AG10803 (cell line): ENCODE results near the gene TTLL1.

Experiments
- DNase-seq: peaks from one replicate; pipeline ENCODE4 v3.0.0; 2010; ENCODE audit warnings: low read depth
- H3K4me3 ChIP-seq: 2 replicates; pipeline ENCODE4 v1.5.1; 2011; ENCODE audit warnings: mild to moderate bottlenecking, low read length, control low read depth
- CTCF ChIP-seq: conservative IDR thresholded peaks from 2 replicates; pipeline ENCODE4 v1.5.1; 2011; ENCODE audit warnings: mild to moderate bottlenecking, low read length, control low read depth, inconsistent platforms

Gene TTLL1

GRCh38 chr22:43118024-43118849 is 29.0 kb upstream of the TTLL1 start:
- TF ChIP-seq CTCF, result no peak
- no peak overlapping the region for H3K4me3 ChIP-seq

GRCh38 chr22:43116932-43117331 is 27.7 kb upstream of the TTLL1 start:
- TF ChIP-seq CTCF, result no peak
- DNase-seq, result no peak

More at GRCh38 chr22:43118024-43118849, 29.0 kb upstream of the TTLL1 start:
- no peak for DNase-seq

GRCh38 chr22:43114958-43115357 is 25.8 kb upstream of the TTLL1 start:
- TF ChIP-seq CTCF, result no peak
- no peak overlapping the region for H3K4me3 ChIP-seq
- no peak for DNase-seq

More at GRCh38 chr22:43116932-43117331, 27.7 kb upstream of the TTLL1 start:
- no peak overlapping the region for H3K4me3 ChIP-seq

GRCh38 chr22:43113526-43114251 is 24.5 kb upstream of the TTLL1 start:
- H3K4me3 ChIP-seq, result no peak overlapping the region
- TF ChIP-seq CTCF, result no peak
- DNase-seq, result no peak

GRCh38 chr22:43110927-43111623 is 21.9 kb upstream of the TTLL1 start:
- DNase-seq, result no peak
- H3K4me3 ChIP-seq, result peak overlapping the region; percentile 35; the same call in 1 of the 2 replicates
- no peak for TF ChIP-seq CTCF

GRCh38 chr22:43110444-43110926 is 21.3 kb upstream of the TTLL1 start, which contains the start of gene BIK:
Gene BIK, plus strand, starts transcription at chr22:43110750. Its CDS starts 13,273 bp downstream, at chr22:43124023.
- peak; percentile 17 for DNase-seq
- H3K4me3 ChIP-seq, result peak within 1 kb of the TSS; percentile 45
- TF ChIP-seq CTCF, result peak; percentile 39
